DND-41 (cell line): Measurements from ENCODE around the gene RICTOR.

Experiments used
- EZH2 ChIP-seq: IDR thresholded peaks from 3 replicates; pipeline ENCODE4 v1.6.1; 2012; ENCODE audit warnings: borderline replicate concordance, low read depth, mild to moderate bottlenecking, moderate library complexity, low read length, inconsistent platforms; ENCODE audit not compliant: severe bottlenecking
- TF ChIP-seq, protein P1 (sequence below): IDR thresholded peaks from 2 replicates; pipeline ENCODE4 v1.5.1; 2012; ENCODE audit warnings: borderline replicate concordance, low read length, moderate library complexity, mild to moderate bottlenecking; ENCODE audit not compliant: poor library complexity, severe bottlenecking; ENCODE audit errors: extremely low read depth

DNA sequence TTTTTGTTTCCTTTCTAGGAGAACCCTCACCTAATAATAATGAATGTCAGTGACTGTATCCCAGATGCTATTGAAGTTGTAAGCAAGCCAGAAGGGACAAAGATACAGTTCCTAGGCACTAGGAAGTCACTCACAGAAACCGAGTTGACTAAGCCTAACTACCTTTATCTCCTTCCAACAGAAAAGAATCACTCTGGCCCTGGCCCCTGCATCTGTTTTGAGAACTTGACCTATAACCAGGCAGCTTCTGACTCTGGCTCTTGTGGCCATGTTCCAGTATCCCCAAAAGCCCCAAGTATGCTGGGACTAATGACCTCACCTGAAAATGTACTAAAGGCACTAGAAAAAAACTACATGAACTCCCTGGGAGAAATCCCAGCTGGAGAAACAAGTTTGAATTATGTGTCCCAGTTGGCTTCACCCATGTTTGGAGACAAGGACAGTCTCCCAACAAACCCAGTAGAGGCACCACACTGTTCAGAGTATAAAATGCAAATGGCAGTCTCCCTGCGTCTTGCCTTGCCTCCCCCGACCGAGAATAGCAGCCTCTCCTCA is 141.3 kb downstream of the RICTOR start:
- TF ChIP-seq, protein P1, sequence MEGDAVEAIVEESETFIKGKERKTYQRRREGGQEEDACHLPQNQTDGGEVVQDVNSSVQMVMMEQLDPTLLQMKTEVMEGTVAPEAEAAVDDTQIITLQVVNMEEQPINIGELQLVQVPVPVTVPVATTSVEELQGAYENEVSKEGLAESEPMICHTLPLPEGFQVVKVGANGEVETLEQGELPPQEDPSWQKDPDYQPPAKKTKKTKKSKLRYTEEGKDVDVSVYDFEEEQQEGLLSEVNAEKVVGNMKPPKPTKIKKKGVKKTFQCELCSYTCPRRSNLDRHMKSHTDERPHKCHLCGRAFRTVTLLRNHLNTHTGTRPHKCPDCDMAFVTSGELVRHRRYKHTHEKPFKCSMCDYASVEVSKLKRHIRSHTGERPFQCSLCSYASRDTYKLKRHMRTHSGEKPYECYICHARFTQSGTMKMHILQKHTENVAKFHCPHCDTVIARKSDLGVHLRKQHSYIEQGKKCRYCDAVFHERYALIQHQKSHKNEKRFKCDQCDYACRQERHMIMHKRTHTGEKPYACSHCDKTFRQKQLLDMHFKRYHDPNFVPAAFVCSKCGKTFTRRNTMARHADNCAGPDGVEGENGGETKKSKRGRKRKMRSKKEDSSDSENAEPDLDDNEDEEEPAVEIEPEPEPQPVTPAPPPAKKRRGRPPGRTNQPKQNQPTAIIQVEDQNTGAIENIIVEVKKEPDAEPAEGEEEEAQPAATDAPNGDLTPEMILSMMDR, result no peak
- TF ChIP-seq EZH2, result no peak
